HG03135 (cell line): ENCODE measurements around the gene PCDH17.

Experiments
- ATAC-seq: cut with Tn5 transposase; IDR thresholded peaks from one replicate; pipeline ENCODE4 v1.9.1; 2021; ENCODE audit warnings: mild to moderate bottlenecking, moderate library complexity; ENCODE audit not compliant: unreplicated experiment

Gene PCDH17

GRCh38 chr13:57726981-57727380 lies 95.4 kb downstream of the PCDH17 start:
- ATAC-seq = no peak

GRCh38 chr13:57734306-57734705 lies 102.8 kb downstream of the PCDH17 start:
- no peak for ATAC-seq

GRCh38 chr13:57739089-57739488 lies 107.5 kb downstream of the PCDH17 start:
- ATAC-seq = no peak

GRCh38 chr13:57739543-57740190 lies 108.1 kb downstream of the PCDH17 start:
- no peak for ATAC-seq

GRCh38 chr13:57740719-57741118 lies 109.2 kb downstream of the PCDH17 start:
- no peak for ATAC-seq

GRCh38 chr13:57748096-57748495 lies 116.6 kb downstream of the PCDH17 start:
- ATAC-seq = no peak

GRCh38 chr13:57760951-57761350 lies 129.4 kb downstream of the PCDH17 start:
- ATAC-seq = no peak

GRCh38 chr13:57763689-57764088 lies 132.1 kb downstream of the PCDH17 start:
- no peak for ATAC-seq
